Body of pancreas (tissue), 4 donors: ENCODE results near the gene LETM1.
A peak's percentile ranks its signal among the peaks of the same experiment; 100 is the strongest.

Experiments
- POLR2A ChIP-seq, 3 donors: fragments of 450-650 bp; IDR thresholded peaks; one replicate each; pipeline ENCODE4 v1.6.1; 2016; ENCODE audit warnings: antibody characterized with exemption in 3 of 3, mild to moderate bottlenecking in 2 of 3
- TF ChIP-seq, protein P1 (sequence below), 7 experiments: fragments of 450-650 bp in 4 of 7; fragments of 200-600 bp in 3 of 7; sonication (generic) in 3 of 7; IDR thresholded peaks; one replicate each; pipeline ENCODE4 v1.5.1; 2016 to 2019; ENCODE audit warnings: antibody characterized with exemption in 7 of 7

DNA sequence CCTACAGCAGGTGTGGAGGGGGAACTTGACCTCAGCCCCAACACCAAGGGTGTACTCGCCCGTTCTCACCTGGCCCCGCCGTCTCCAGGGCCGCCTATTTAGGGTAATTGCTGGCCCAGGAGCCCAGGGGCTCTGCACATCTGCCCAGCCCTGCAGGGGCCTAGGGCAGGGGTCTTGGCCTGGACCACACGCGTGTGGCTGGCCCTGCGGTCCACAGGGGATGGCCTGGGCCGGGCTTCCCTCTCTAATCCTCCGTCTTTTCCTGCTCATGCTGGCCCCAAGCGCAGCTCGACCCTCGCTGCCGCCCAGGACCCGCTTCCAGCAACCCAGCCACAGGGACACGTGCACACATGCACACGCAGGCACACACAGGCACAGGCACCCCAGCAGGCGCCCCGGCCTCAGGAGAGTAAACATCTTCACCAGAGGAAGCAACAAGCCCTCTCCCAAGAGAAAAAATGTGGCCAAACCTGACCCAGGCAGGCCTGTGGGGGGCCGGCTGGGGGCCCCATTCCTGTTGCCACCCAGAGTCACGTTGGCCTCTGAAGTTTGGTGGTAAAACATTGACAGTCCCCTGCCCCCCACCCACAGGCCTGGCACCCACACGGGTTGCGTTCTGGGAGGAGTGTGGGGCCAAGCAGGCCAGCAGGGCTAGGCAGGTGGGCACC is 87.5 kb downstream of the LETM1 start:
- TF ChIP-seq POLR2A (IDR thresholded peaks at IDR 0.05): peak; percentile 43 to 79 (median 68)
- TF ChIP-seq, protein P1, sequence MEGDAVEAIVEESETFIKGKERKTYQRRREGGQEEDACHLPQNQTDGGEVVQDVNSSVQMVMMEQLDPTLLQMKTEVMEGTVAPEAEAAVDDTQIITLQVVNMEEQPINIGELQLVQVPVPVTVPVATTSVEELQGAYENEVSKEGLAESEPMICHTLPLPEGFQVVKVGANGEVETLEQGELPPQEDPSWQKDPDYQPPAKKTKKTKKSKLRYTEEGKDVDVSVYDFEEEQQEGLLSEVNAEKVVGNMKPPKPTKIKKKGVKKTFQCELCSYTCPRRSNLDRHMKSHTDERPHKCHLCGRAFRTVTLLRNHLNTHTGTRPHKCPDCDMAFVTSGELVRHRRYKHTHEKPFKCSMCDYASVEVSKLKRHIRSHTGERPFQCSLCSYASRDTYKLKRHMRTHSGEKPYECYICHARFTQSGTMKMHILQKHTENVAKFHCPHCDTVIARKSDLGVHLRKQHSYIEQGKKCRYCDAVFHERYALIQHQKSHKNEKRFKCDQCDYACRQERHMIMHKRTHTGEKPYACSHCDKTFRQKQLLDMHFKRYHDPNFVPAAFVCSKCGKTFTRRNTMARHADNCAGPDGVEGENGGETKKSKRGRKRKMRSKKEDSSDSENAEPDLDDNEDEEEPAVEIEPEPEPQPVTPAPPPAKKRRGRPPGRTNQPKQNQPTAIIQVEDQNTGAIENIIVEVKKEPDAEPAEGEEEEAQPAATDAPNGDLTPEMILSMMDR (IDR thresholded peaks at IDR 0.05): no peak
